H54 (cell line): ENCODE results near the gene TCEAL4.

Experiments used
- DNase-seq: peaks from one replicate; pipeline ENCODE4 v3.0.0; 2011; ENCODE audit warnings: low spot score, mixed read lengths; ENCODE audit not compliant: insufficient read length
- FAIRE-seq: peaks from 3 replicates; lab custom pipeline; 2011; peaks lifted over from hg19 to GRCh38; lab: Jason Lieb, UNC
- POLR2A ChIP-seq: IDR thresholded peaks from 2 replicates; pipeline ENCODE4 v1.6.1; 2011; ENCODE audit warnings: low read depth, mild to moderate bottlenecking, low read length

TCEAL4 gene

DNA sequence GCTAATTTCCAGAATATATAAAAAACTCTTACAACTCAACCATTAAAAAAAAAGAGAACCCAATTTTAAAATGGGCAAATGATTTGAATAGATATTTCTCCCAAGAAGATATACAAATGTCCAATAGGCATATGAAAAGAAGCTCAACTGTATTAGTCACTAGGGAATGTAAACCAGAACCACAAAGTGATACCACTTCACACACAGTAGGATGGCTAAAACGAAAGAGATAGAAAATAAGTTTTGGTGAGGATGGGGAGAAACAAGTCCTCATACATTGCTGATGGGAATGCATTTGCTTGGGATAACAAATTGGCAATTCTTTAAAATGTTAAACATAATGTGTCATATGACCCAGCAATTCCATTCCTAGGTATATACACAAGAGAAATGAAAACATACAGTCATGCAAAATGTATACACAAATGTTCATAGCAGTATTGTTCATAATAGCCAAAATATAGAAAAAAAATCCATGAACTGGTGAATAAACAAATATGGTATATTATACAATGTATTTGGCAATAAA lies 28.1 kb downstream of the TCEAL4 start:
- no peak for TF ChIP-seq POLR2A
- FAIRE-seq, result no peak
- no peak for DNase-seq

DNA sequence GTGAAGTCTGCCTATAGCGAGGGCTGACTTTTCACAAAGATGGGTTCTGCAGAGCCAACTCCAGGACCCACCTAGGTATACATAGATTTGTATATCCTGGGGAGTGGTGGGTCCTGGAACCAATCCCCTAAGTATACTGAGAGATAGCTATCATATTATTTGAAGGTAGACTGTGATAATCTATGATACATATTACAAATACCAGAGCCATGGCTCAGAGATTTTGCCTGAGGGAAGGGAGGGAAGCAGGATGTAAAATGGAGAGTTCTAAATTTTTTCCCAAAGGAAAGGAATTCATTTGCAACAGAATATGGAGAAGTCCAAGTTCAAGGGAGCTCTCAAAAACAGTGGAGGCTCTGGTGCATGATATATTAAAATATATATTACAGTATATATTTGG lies 29.7 kb downstream of the TCEAL4 start:
- FAIRE-seq (no peak), DNase-seq (no peak)
- no peak for TF ChIP-seq POLR2A

DNA sequence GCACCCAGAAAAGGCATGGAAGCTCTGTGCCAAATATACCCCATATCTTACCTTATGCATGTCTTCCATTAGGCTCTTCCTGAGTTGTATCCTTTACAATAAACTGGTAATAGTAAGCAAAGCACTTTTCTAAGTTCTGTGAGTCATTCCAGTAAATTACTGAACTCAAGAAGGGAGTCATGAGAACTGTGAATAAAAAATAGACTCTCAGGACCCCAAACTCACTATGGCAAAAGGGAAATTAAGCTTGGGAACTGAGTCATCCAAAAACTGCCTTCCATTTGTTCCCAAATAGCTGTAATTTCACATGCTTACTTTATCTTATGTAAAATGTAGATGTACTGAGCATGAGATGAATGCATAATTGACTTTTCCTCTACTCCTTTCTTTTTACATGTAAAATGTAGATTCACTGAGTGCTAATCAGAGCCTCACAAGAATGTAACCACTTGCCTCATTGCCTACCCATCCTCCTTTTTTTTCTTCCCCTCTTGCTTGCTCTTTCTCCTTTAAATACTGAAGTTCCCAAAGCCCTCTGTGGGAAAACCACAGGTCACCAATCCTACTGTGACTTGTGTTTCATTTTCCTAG lies 30.6 kb downstream of the TCEAL4 start:
- DNase-seq (no peak), FAIRE-seq (peak; percentile 36)
- TF ChIP-seq POLR2A, result no peak

DNA sequence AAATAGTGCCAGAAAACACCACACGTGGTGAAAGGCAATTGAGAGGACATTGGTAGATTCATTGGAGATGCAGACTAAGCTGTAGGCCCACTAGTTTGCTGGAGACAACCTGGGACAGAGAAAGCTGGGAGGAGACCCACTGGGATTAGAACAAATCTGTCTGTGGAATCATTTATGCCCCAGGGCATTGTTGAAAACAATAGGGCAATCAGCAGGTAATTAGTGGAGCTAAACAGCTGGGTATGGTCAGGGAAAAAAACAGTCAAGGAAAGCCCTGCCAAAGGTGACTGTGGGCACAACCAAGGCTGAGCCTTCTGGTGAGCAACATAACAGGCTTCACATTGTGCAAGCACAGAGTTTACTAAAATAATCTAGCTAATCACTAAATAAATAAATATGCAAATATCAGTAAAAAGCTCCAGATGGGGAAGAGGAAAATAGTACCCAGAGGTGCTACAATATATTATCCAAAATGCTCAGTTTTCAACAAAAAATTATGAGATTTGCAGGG lies 31.4 kb downstream of the TCEAL4 start:
- TF ChIP-seq POLR2A, result no peak
- no peak for FAIRE-seq
- no peak for DNase-seq

DNA sequence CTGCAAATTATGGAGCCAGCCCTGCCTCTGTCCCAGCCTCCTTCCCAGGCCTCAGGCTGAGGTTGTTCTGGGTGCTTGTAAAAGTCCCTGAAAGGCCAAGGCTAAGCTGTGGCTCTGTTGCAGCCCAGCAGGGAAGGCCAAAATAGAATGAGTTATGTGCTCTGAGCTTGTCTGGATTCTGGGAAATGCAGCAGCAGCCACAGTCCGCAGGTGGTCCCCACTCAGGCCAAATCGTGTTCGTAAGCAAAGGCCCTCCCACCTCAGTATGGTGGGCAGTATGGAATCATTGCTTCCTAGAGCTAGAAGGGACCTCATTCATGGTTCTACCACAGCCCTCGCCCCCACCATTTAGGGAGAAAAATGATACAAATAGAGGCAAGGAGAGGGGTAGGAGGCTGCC lies 38.8 kb downstream of the TCEAL4 start:
- TF ChIP-seq POLR2A, result no peak
- DNase-seq (no peak), FAIRE-seq (peak; percentile 97)

DNA sequence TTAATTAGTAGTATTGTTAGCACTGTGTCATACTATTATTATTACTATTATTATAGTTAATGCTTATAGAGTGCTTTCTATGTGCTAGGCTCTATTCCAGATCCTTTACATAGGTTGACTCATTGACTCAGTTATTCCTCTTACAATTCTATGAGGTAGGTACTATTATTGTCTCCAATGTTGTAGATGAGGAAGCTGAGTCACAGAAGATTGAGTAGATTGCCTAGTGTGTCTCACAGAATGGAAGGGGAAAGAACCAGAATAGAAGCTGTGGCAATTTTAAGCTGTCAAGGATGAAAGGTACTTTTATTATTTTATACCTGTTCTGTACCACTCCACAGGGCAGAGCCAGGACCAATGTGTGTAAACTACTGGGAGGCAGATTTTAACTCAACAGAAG lies 41.5 kb downstream of the TCEAL4 start:
- DNase-seq (no peak), FAIRE-seq (no peak)
- no peak for TF ChIP-seq POLR2A

DNA sequence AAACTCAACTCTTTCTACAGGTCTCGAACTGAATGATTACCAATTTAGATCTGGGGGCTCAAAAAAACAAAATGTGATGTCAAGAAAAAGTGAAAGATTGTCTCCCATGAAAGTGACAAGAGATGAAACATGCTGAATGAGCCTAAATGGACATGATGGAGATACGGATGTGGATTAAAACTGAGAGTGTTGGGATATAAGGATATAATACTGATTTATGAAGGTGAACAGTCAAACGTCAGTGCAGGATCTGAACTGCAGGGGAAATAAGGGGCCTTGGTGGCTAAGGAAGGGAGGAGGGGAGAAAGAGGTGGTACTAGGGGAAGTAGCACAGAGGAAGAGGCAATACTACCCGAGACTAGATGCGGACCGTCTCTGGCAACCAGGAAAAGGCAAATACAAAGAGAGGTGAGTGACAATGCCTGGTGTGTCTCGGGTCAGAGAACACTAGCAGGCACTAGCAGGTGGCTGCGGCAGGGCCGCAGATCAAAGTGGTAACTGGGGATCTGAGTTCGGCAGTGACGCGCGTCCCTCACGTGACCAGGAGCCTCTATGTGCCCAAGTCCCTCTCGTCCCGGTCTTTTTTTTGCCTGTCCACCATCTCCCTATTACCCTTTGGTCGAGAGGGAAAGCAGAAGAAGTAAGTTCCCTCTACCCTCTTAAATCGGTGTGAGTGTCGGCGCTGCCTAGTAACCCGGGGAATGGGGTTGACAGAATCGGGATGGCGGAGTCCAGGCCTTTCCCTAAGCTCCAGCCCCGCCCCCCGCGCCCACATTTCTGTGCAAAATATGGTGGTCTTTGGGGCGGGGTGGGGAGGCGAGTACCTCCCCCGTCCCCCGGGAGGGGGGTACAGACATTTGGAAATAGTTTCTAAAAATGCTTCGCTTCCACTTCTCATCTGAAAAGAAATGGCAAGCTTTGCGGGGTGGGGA lies 43.3 kb downstream of the TCEAL4 start, which contains the start of gene TCEAL1:
TSS of gene TCEAL1 (plus strand) at position 590 of the 932 bp plus-strand sequence. CDS start 942 bp downstream, outside the sequence.
- no peak for DNase-seq
- FAIRE-seq, result no peak
- TF ChIP-seq POLR2A, result no peak

DNA sequence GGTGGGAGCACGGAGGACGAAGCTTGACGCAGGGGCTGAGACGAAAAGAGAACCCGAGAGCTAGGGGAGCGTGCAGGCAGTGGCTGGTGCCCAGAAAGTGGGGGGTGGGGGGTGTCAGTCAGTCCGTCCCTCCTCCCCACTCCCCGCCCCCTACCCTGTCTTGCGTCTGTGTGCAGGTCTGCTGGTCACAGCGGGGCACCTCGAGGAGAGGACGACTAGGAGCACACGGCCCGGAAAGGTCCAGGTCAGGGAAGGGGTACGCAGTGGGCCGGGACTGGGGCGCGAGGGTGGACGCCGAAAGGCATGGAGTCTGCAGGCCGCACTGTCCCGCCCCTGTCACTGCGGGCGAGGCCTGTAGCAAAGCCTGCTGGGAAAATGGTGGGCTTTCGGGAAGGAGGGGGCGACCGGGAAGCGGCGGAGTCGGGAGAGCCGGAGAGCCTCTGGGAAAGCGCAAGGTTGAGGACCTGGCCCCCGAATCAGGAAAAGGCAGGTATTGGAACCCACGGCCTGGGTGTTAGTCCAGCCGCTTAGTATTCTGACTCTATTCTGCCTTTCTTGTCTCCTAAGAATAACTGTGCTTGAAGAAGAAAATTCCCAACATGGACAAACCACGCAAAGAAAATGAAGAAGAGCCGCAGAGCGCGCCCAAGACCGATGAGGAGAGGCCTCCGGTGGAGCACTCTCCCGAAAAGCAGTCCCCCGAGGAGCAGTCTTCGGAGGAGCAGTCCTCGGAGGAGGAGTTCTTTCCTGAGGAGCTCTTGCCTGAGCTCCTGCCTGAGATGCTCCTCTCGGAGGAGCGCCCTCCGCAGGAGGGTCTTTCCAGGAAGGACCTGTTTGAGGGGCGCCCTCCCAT lies 44.2 kb downstream of the TCEAL4 start:
- TF ChIP-seq POLR2A, result peak; percentile 55
- peak; percentile 36 for FAIRE-seq
- DNase-seq, result no peak

DNA sequence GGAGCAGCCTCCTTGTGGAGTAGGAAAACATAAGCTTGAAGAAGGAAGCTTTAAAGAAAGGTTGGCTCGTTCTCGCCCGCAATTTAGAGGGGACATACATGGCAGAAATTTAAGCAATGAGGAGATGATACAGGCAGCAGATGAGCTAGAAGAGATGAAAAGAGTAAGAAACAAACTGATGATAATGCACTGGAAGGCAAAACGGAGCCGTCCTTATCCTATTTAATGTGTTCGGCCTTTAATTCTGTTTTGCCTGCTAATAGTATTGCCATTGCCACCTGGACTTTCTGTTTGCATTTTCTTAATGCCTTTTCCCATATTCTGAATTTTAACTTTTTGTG lies 44.8 kb downstream of the TCEAL4 start:
- no peak for TF ChIP-seq POLR2A
- no peak for DNase-seq
- FAIRE-seq, result no peak

DNA sequence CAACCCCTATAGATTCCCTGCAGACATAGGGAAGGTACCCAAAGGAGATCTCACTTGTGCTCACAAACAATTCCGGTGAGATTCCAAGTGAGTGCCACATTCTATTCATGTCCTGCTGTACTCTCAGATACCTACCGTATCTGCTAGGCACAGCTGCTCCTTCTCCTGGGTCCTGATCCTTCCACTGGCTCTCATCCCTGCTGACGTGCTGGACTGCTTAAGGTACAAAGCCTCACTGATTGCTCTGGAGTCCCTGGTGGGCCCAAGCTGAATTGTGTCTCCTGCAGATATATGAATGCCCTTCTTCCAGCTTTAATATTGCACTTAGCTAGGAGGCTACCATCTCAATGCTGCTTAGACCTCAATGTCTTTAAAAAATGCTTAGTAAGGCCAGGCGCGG lies 45.8 kb downstream of the TCEAL4 start:
- no peak for FAIRE-seq
- DNase-seq, result no peak
- no peak for TF ChIP-seq POLR2A

DNA sequence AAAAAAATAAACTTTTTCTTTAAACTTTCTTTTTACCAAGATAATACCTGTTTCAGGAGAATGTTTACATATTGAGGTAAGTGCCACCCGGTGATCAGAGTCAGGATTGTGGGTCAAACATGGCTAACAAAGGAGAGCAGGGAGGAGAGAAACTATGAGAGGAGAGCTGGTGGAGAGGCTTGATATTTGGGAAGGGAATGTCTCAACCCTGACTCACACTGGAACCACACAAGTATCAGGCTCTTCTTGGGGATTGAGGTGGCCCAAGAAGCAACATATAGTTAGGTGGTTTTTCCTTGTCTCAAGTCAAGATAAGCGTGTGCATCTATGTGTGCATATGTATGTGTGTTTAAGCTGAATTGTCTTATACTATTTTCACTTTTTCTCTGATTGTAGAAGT lies 50.1 kb downstream of the TCEAL4 start:
- DNase-seq (no peak), FAIRE-seq (no peak)
- no peak for TF ChIP-seq POLR2A
